Neural cell (in vitro differentiated cells): Measurements from ENCODE around the gene ACACA. TPM values are rescaled to one million over a fixed set of nuclear protein-coding genes. Genes with fewer than 3 reads are reported as not detected.

Experiments
- H2AFZ ChIP-seq: fragments of 200-600, 300-800 bp; sonication (generic), shearing (Covaris generic); 2 replicates; pipeline ENCODE4 v1.6.0; 2014; ENCODE audit warnings: low read depth, mild to moderate bottlenecking, antibody characterized with exemption, low read length, moderate library complexity
- H3F3A ChIP-seq: fragments of 200-600 bp; shearing (Covaris generic); 2 replicates; pipeline ENCODE4 v1.6.1; 2016; ENCODE audit warnings: mild to moderate bottlenecking, moderate library complexity, mixed read lengths, antibody characterized with exemption, low read length; ENCODE audit not compliant: insufficient read depth, poor library complexity, severe bottlenecking
- H3K27ac ChIP-seq: fragments of 200-600, 300-800 bp; sonication (generic), shearing (Covaris generic); 2 replicates; pipeline ENCODE4 v1.5.1; 2014; ENCODE audit warnings: mild to moderate bottlenecking, low read length, moderate library complexity
- H3K27me3 ChIP-seq: fragments of 300-800, 200-600 bp; sonication (generic), shearing (Covaris generic); 2 replicates; pipeline ENCODE4 v1.6.0; 2014; ENCODE audit warnings: mild to moderate bottlenecking, low read depth, low read length, moderate library complexity; ENCODE audit not compliant: insufficient read depth
- H3K36me3 ChIP-seq: fragments of 300-800, 200-600 bp; sonication (generic), shearing (Covaris generic); 2 replicates; pipeline ENCODE4 v1.5.1; 2014; ENCODE audit warnings: mild to moderate bottlenecking, antibody characterized with exemption, low read length, moderate library complexity; ENCODE audit not compliant: insufficient read depth
- H3K4me2 ChIP-seq: fragments of 300-800, 200-600 bp; sonication (generic), shearing (Covaris generic); 2 replicates; pipeline ENCODE4 v1.6.0; 2014; ENCODE audit warnings: mild to moderate bottlenecking, low read length
- H3K4me3 ChIP-seq: fragments of 300-800, 200-600 bp; sonication (generic), shearing (Covaris generic); 2 replicates; pipeline ENCODE4 v1.5.1; 2014; ENCODE audit warnings: mild to moderate bottlenecking, low read length, moderate library complexity
- H3K79me2 ChIP-seq: fragments of 200-600 bp; shearing (Covaris generic); replicated peaks from 2 replicates; pipeline ENCODE4 v1.6.0; 2014; ENCODE audit warnings: mild to moderate bottlenecking, low read length, moderate library complexity; ENCODE audit not compliant: insufficient read depth
- H3K9ac ChIP-seq: fragments of 300-800, 200-600 bp; sonication (generic), shearing (Covaris generic); 2 replicates; pipeline ENCODE4 v1.6.1; 2016; ENCODE audit warnings: mild to moderate bottlenecking, low read length, mixed read lengths
- H3K9me2 ChIP-seq: fragments of 200-600 bp; shearing (Covaris generic); 2 replicates; pipeline ENCODE4 v1.6.1; 2016; ENCODE audit warnings: mild to moderate bottlenecking, low read length, mixed read lengths; ENCODE audit not compliant: insufficient read depth
- H3K9me3 ChIP-seq: fragments of 200-600, 300-800 bp; sonication (generic), shearing (Covaris generic); 2 replicates; pipeline ENCODE4 v1.6.1; 2016; ENCODE audit warnings: mild to moderate bottlenecking, mixed run types, low read length, moderate library complexity, mixed read lengths
- H4K20me1 ChIP-seq: fragments of 200-600 bp; shearing (Covaris generic); 2 replicates; pipeline ENCODE4 v1.6.1; 2016; ENCODE audit warnings: mild to moderate bottlenecking, mixed run types; ENCODE audit not compliant: insufficient read depth
- EP300 ChIP-seq: fragments of 450-650 bp; conservative IDR thresholded peaks from 2 replicates; pipeline ENCODE4 v1.6.1; 2014; ENCODE audit warnings: antibody characterized with exemption, mild to moderate bottlenecking, moderate library complexity; ENCODE audit not compliant: poor library complexity, severe bottlenecking
- EZH2 ChIP-seq: fragments of 200-600, 300-800 bp; shearing (Covaris generic), sonication (generic); IDR thresholded peaks from 2 replicates; pipeline ENCODE4 v1.6.1; 2014; ENCODE audit warnings: antibody characterized with exemption, low read length, borderline replicate concordance, mild to moderate bottlenecking; ENCODE audit not compliant: insufficient read depth, poor library complexity, severe bottlenecking
- MXI1 ChIP-seq: fragments of 450-650 bp; conservative IDR thresholded peaks from 2 replicates; pipeline ENCODE4 v1.6.1; 2014; ENCODE audit warnings: antibody characterized with exemption, mild to moderate bottlenecking; ENCODE audit not compliant: poor library complexity, severe bottlenecking
- POLR2AphosphoS5 ChIP-seq: IDR thresholded peaks from 2 replicates; pipeline ENCODE4 v1.6.1; 2012
- RAD21 ChIP-seq: fragments of 450-650 bp; conservative IDR thresholded peaks from 2 replicates; pipeline ENCODE4 v1.6.1; 2014; ENCODE audit warnings: antibody characterized with exemption, mild to moderate bottlenecking, moderate library complexity
- SMC3 ChIP-seq: fragments of 450-650 bp; conservative IDR thresholded peaks from 2 replicates; pipeline ENCODE4 v1.6.1; 2014; ENCODE audit warnings: antibody characterized with exemption, mild to moderate bottlenecking, moderate library complexity; ENCODE audit not compliant: poor library complexity
- TAF1 ChIP-seq: IDR thresholded peaks from 2 replicates; pipeline ENCODE4 v1.6.1; 2012; ENCODE audit warnings: low read depth
- polyA plus RNA-seq: library from polyadenylated mRNA; depleted of rRNA; stranded (reverse); fragments of >200 nt; gene quantifications from 2 replicates; pipeline ENCODE4 v1.2.3, GENCODE V29; 2014
- TF ChIP-seq, protein P1 (sequence below): IDR thresholded peaks from 2 replicates; pipeline ENCODE4 v1.6.1; 2012; ENCODE audit warnings: borderline replicate concordance
- TF ChIP-seq, protein P2 (sequence below): fragments of 450-650 bp; IDR thresholded peaks from 2 replicates; pipeline ENCODE4 v1.5.1; 2014; ENCODE audit warnings: antibody characterized with exemption, mild to moderate bottlenecking, moderate library complexity; ENCODE audit not compliant: poor library complexity, severe bottlenecking

Gene ACACA
- polyA plus RNA-seq, 1 donor from 2014 or later: 38.4 TPM

DNA sequence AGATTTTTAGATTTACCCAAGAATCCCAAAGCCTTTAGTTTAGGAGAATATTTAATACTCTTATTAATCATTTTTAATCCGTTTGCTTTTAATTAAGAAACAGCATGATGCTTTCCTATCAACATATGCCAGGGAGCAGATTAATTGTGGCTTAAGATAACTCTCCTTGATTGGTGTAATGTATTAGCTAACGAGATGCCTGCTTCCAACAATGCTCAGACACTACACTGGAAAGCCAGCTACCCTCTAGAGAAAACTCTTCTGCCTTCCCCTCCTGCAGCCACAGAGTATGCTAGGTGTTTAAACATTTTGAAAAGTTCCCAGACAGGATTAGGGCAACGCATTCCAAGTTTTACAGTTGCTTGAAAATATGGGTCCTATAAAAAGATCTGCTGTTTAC is 315.7 kb downstream of the ACACA start:
- H3K79me2 ChIP-seq: no peaks in the 10 kb centered on the region

DNA sequence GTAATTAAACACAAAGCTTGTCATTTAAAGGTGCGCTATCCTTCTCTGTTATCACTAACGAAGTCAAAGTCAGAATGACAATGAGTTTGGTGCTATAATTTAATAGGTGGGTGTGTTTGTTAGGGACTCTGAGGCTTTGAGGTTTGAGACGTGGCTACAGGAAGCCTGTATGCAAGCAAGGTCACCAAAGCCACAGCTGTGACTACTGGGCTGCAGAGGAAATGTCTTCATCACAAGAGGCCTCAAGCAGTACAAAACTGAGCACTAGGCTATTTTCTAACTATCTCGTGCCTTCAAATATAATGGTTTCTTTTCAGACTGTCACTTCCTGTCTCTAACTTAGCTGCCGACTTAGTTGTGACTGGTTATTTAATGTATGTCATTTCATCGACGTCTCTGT is 316.7 kb downstream of the ACACA start:
- Histone ChIP-seq H3F3A (no peaks in the 10 kb centered on the region), H3K9ac (no peak overlapping the region), H3K9me3 (no peaks in the 10 kb centered on the region), H3K27me3 (no peaks in the 10 kb centered on the region), H3K4me3 (no peak overlapping the region), H3K9me2 (no peaks in the 10 kb centered on the region), H4K20me1 (no peaks in the 10 kb centered on the region), H3K27ac (no peak overlapping the region), H3K4me2 (no peak overlapping the region), H3K79me2 (no peaks in the 10 kb centered on the region), H3K36me3 (peaks cover 16% of the 10 kb centered on the region), H2AFZ (no peak overlapping the region)
- TF ChIP-seq SMC3 (no peak), TAF1 (no peak), EZH2 (no peak), POLR2AphosphoS5 (no peak), EP300 (no peak), MXI1 (no peak), RAD21 (no peak)
- TF ChIP-seq, protein P1, sequence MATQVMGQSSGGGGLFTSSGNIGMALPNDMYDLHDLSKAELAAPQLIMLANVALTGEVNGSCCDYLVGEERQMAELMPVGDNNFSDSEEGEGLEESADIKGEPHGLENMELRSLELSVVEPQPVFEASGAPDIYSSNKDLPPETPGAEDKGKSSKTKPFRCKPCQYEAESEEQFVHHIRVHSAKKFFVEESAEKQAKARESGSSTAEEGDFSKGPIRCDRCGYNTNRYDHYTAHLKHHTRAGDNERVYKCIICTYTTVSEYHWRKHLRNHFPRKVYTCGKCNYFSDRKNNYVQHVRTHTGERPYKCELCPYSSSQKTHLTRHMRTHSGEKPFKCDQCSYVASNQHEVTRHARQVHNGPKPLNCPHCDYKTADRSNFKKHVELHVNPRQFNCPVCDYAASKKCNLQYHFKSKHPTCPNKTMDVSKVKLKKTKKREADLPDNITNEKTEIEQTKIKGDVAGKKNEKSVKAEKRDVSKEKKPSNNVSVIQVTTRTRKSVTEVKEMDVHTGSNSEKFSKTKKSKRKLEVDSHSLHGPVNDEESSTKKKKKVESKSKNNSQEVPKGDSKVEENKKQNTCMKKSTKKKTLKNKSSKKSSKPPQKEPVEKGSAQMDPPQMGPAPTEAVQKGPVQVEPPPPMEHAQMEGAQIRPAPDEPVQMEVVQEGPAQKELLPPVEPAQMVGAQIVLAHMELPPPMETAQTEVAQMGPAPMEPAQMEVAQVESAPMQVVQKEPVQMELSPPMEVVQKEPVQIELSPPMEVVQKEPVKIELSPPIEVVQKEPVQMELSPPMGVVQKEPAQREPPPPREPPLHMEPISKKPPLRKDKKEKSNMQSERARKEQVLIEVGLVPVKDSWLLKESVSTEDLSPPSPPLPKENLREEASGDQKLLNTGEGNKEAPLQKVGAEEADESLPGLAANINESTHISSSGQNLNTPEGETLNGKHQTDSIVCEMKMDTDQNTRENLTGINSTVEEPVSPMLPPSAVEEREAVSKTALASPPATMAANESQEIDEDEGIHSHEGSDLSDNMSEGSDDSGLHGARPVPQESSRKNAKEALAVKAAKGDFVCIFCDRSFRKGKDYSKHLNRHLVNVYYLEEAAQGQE: no peak
- TF ChIP-seq, protein P2, sequence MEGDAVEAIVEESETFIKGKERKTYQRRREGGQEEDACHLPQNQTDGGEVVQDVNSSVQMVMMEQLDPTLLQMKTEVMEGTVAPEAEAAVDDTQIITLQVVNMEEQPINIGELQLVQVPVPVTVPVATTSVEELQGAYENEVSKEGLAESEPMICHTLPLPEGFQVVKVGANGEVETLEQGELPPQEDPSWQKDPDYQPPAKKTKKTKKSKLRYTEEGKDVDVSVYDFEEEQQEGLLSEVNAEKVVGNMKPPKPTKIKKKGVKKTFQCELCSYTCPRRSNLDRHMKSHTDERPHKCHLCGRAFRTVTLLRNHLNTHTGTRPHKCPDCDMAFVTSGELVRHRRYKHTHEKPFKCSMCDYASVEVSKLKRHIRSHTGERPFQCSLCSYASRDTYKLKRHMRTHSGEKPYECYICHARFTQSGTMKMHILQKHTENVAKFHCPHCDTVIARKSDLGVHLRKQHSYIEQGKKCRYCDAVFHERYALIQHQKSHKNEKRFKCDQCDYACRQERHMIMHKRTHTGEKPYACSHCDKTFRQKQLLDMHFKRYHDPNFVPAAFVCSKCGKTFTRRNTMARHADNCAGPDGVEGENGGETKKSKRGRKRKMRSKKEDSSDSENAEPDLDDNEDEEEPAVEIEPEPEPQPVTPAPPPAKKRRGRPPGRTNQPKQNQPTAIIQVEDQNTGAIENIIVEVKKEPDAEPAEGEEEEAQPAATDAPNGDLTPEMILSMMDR: no peak

More for the DNA sequence above, 315.7 kb downstream of the ACACA start:
- no peaks in the 10 kb centered on the region for H3K27me3 ChIP-seq
- H3K27ac ChIP-seq: no peak overlapping the region
- H3K9me3 ChIP-seq: no peaks in the 10 kb centered on the region
- no peaks in the 10 kb centered on the region for H4K20me1 ChIP-seq
- H3F3A ChIP-seq: no peaks in the 10 kb centered on the region
- no peak overlapping the region for H3K9ac ChIP-seq
- no peak overlapping the region for H3K4me2 ChIP-seq
- H3K36me3 ChIP-seq: peaks cover 16% of the 10 kb centered on the region
- H2AFZ ChIP-seq: no peak overlapping the region
- TF ChIP-seq, protein P2: no peak
- TF ChIP-seq SMC3 (no peak), TAF1 (no peak), EZH2 (no peak), POLR2AphosphoS5 (no peak), EP300 (no peak), RAD21 (no peak), MXI1 (no peak)
- TF ChIP-seq, protein P1: no peak
- no peak overlapping the region for H3K4me3 ChIP-seq
- H3K9me2 ChIP-seq: no peaks in the 10 kb centered on the region
